WTC11 (cell line): ENCODE data around the gene BDP1. TPM values are rescaled to one million over a fixed set of nuclear protein-coding genes. Genes with fewer than 3 reads are reported as not detected.

ENCODE experiments used
- ATAC-seq: fragments of 200-7000 bp; cut with Tn5 transposase; 2 replicates; pipeline ENCODE4 v1.10.0; 2021; ENCODE audit warnings: mild to moderate bottlenecking, moderate library complexity
- CTCF ChIA-PET: fragments of 300-600 bp; sonication (Branson Sonifier 250); formaldehyde crosslinking; loops from one replicate; lab custom pipeline; 2021; ENCODE audit warnings: antibody characterized with exemption; lab: Charles Lee
- POLR2A ChIA-PET: fragments of 350-600 bp; sonication (Branson Sonifier 250); formaldehyde crosslinking; loops from one replicate; lab custom pipeline; 2021; ENCODE audit warnings: antibody characterized with exemption; lab: Charles Lee
- DNase-seq: peaks from one replicate; pipeline ENCODE4 v3.0.0; 2021; ENCODE audit warnings: low spot score
- H3K27ac Mint-ChIP-seq: 2 replicates; pipeline ENCODE4 v1.8.0; 2021; ENCODE audit warnings: mixed read lengths
- H3K27me3 Mint-ChIP-seq: 2 replicates; pipeline ENCODE4 v1.8.0; 2021; ENCODE audit warnings: low read depth, mild to moderate bottlenecking, moderate library complexity, mixed read lengths
- H3K36me3 Mint-ChIP-seq: 2 replicates; pipeline ENCODE4 v1.8.0; 2021; ENCODE audit warnings: mixed read lengths
- H3K4me1 Mint-ChIP-seq: 2 replicates; pipeline ENCODE4 v1.8.0; 2022; ENCODE audit warnings: mixed read lengths
- H3K4me3 Mint-ChIP-seq: 2 replicates; pipeline ENCODE4 v1.8.0; 2021; ENCODE audit warnings: mild to moderate bottlenecking, moderate library complexity, mixed read lengths
- H3K9me3 Mint-ChIP-seq: 2 replicates; pipeline ENCODE4 v1.8.0; 2021; ENCODE audit warnings: mixed read lengths
- AR ChIP-seq: fragments of 250-450 bp; sonication (Bioruptor Pico); IDR thresholded peaks from 2 replicates; pipeline ENCODE4 v1.9.0; 2021; ENCODE audit warnings: mild to moderate bottlenecking
- ARID4B ChIP-seq: sonication (generic); formaldehyde crosslinking; IDR thresholded peaks from 2 replicates; pipeline ENCODE4 v1.8.0; 2023; ENCODE audit warnings: missing genetic modification reagents, mild to moderate bottlenecking, borderline replicate concordance
- CDX4 ChIP-seq: fragments of 250-450 bp; sonication (Bioruptor Pico); IDR thresholded peaks from 2 replicates; pipeline ENCODE4 v1.9.0; 2021; ENCODE audit warnings: moderate library complexity, mild to moderate bottlenecking, inconsistent platforms, borderline replicate concordance
- E2F5 ChIP-seq: sonication (generic); formaldehyde crosslinking; IDR thresholded peaks from 2 replicates; pipeline ENCODE4 v1.8.1; 2022; ENCODE audit warnings: mild to moderate bottlenecking, moderate library complexity, missing genetic modification reagents
- ESRRA ChIP-seq: sonication (generic); formaldehyde crosslinking; IDR thresholded peaks from 2 replicates; pipeline ENCODE4 v1.8.1; 2022; ENCODE audit warnings: mild to moderate bottlenecking, missing genetic modification reagents, borderline replicate concordance
- ETV6 ChIP-seq: sonication (generic); formaldehyde crosslinking; IDR thresholded peaks from 2 replicates; pipeline ENCODE4 v1.8.1; 2022; ENCODE audit warnings: mild to moderate bottlenecking, missing genetic modification reagents
- GABPB1 ChIP-seq: sonication (generic); formaldehyde crosslinking; IDR thresholded peaks from 2 replicates; pipeline ENCODE4 v1.8.1; 2023; ENCODE audit warnings: mild to moderate bottlenecking, missing genetic modification reagents
- GTF2I ChIP-seq: fragments of 250-450 bp; sonication (Bioruptor Pico); conservative IDR thresholded peaks from 2 replicates; pipeline ENCODE4 v1.4.0; 2021; ENCODE audit warnings: mild to moderate bottlenecking
- HMGA2 ChIP-seq: fragments of 250-450 bp; sonication (Bioruptor Pico); IDR thresholded peaks from 2 replicates; pipeline ENCODE4 v1.4.0; 2021; ENCODE audit warnings: mild to moderate bottlenecking, moderate library complexity
- KAT7 ChIP-seq: sonication (generic); formaldehyde crosslinking; IDR thresholded peaks from 2 replicates; pipeline ENCODE4 v1.8.1; 2023; ENCODE audit warnings: missing genetic modification reagents, mild to moderate bottlenecking, borderline replicate concordance
- NFATC4 ChIP-seq: fragments of 250-450 bp; sonication (Bioruptor Pico); IDR thresholded peaks from 2 replicates; pipeline ENCODE4 v1.9.0; 2021; ENCODE audit warnings: mild to moderate bottlenecking
- NR1H2 ChIP-seq: sonication (generic); formaldehyde crosslinking; IDR thresholded peaks from 2 replicates; pipeline ENCODE4 v1.9.0; 2021; ENCODE audit warnings: mild to moderate bottlenecking, moderate library complexity, missing genetic modification reagents
- NR2C2 ChIP-seq: sonication (generic); formaldehyde crosslinking; IDR thresholded peaks from 2 replicates; pipeline ENCODE4 v1.8.0; 2022; ENCODE audit warnings: mild to moderate bottlenecking, missing genetic modification reagents
- RELA ChIP-seq: sonication (generic); formaldehyde crosslinking; IDR thresholded peaks from 2 replicates; pipeline ENCODE4 v1.8.1; 2022; ENCODE audit warnings: missing genetic modification reagents, mild to moderate bottlenecking, borderline replicate concordance
- SMAD3 ChIP-seq: sonication (generic); formaldehyde crosslinking; IDR thresholded peaks from 2 replicates; pipeline ENCODE4 v1.8.0; 2022; ENCODE audit warnings: missing genetic modification reagents, mild to moderate bottlenecking, borderline replicate concordance
- ZBTB21 ChIP-seq: sonication (generic); formaldehyde crosslinking; IDR thresholded peaks from 2 replicates; pipeline ENCODE4 v1.8.1; 2023; ENCODE audit warnings: mild to moderate bottlenecking, missing genetic modification reagents, borderline replicate concordance
- ZNF281 ChIP-seq: sonication (generic); formaldehyde crosslinking; IDR thresholded peaks from 2 replicates; pipeline ENCODE4 v1.8.0; 2023; ENCODE audit warnings: mild to moderate bottlenecking, missing genetic modification reagents
- ZNF396 ChIP-seq: fragments of 250-450 bp; sonication (Bioruptor Pico); IDR thresholded peaks from 2 replicates; pipeline ENCODE4 v1.8.0; 2021; ENCODE audit warnings: mild to moderate bottlenecking, moderate library complexity, borderline replicate concordance
- ZNF512 ChIP-seq: sonication (generic); formaldehyde crosslinking; IDR thresholded peaks from 2 replicates; pipeline ENCODE4 v1.8.1; 2022; ENCODE audit warnings: missing genetic modification reagents, borderline replicate concordance
- total RNA-seq: library from RNA; stranded (reverse); gene quantifications from 3 replicates; pipeline ENCODE4 v1.2.3, GENCODE V29; 2021

BDP1 gene
- total RNA-seq, 1 experiment from 2014 or later: 34.7 TPM

- Mint-ChIP-seq H3K4me1 (no peaks in the 10 kb centered on the region), H3K36me3 (peaks cover 45% of the 10 kb centered on the region), H3K27me3 (no peaks in the 10 kb centered on the region), H3K9me3 (no peaks in the 10 kb centered on the region), H3K4me3 (no peak overlapping the region), H3K27ac (no peak overlapping the region)
- no peak for ATAC-seq
- CTCF ChIA-PET: no interaction called here
- no peak for DNase-seq
- POLR2A ChIA-PET: no interaction called here
- TF ChIP-seq GABPB1 (CRISPR knock-in tag) (no peak), NR2C2 (no peak), ETV6 (CRISPR knock-in tag) (no peak), ZBTB21 (CRISPR knock-in tag) (no peak), RELA (CRISPR knock-in tag) (no peak), CDX4 (CRISPR knock-in tag) (no peak), HMGA2 (CRISPR knock-in tag) (no peak), NFATC4 (CRISPR knock-in tag) (no peak), E2F5 (CRISPR knock-in tag) (no peak), KAT7 (no peak), ARID4B (CRISPR knock-in tag) (no peak), GTF2I (CRISPR knock-in tag) (no peak), AR (CRISPR knock-in tag) (no peak), ZNF512 (CRISPR knock-in tag) (no peak), SMAD3 (no peak), ZNF396 (CRISPR knock-in tag) (no peak), ZNF281 (CRISPR knock-in tag) (no peak), NR1H2 (CRISPR knock-in tag) (no peak), ESRRA (no peak)
- TF ChIP-seq, all 79 proteins: peak for 0
These were observed 74.2 kb downstream of the BDP1 start for GRCh38 chr5:71529682-71530081.
